Cardiac fibroblast (primary cell): Measurements from ENCODE around the gene MRO.
A peak's percentile ranks its signal among the peaks of the same experiment; 100 is the strongest.

Experiments used
- DNase-seq, 2 donors: peaks; one replicate each; pipeline versions ENCODE4 v3.0.0 to v3.0.0-alpha.2; 2010; ENCODE audit warnings: low read depth in 2 of 2
- H3K4me3 ChIP-seq, 2 donors: replicated peaks in 1 of 2; 1 replicate in 1 of 2; 2 replicates in 1 of 2; pipeline ENCODE4 v1.5.1; 2011; ENCODE audit warnings: low read depth in 2 of 2, low read length in 2 of 2, mild to moderate bottlenecking in 2 of 2, moderate library complexity in 1 of 2
- TF ChIP-seq, protein P1 (sequence below): IDR thresholded peaks from one replicate; pipeline ENCODE4 v1.5.1; 2011; ENCODE audit warnings: low read depth, mild to moderate bottlenecking, low read length, inconsistent platforms

MRO gene

DNA sequence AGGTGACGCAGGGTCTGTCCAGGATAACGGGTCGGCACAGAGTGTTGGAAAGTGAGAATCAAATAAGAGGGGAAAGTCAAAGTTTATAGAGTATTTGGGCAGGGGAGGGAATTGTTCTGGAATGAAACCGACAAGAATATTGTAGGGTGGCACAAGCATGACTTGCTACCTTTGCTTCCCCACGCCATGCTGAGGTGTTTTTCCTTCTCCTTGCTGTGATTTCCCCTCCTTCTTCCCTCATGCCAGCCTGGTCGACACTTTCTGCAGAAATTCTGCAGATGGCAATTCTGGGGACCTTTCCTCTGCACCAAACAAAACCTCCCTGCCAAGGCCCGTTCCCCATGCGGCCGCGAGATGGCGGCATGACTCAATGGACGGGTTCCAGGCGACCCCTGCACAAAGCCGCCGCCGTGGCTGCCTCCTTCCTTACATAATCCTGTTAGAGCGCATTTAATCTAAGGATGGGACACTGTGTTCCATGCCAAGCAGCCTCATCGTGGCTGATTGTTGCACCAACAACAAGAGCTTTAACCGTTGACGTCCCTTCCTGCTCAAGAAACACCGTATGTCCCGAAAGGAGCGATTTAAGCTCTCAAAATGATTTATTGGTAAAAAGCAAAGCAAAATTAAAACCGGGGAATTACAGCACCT, at the start of gene MRO:
Gene MRO (minus strand): TSS at position 289 of the 651 bp plus-strand sequence. CDS start 10,616 bp downstream, outside the sequence.
- peak; percentile 80 to 87 for DNase-seq
- H3K4me3 ChIP-seq = peak within 1 kb of the TSS; percentile 28 to 37
- TF ChIP-seq, protein P1, sequence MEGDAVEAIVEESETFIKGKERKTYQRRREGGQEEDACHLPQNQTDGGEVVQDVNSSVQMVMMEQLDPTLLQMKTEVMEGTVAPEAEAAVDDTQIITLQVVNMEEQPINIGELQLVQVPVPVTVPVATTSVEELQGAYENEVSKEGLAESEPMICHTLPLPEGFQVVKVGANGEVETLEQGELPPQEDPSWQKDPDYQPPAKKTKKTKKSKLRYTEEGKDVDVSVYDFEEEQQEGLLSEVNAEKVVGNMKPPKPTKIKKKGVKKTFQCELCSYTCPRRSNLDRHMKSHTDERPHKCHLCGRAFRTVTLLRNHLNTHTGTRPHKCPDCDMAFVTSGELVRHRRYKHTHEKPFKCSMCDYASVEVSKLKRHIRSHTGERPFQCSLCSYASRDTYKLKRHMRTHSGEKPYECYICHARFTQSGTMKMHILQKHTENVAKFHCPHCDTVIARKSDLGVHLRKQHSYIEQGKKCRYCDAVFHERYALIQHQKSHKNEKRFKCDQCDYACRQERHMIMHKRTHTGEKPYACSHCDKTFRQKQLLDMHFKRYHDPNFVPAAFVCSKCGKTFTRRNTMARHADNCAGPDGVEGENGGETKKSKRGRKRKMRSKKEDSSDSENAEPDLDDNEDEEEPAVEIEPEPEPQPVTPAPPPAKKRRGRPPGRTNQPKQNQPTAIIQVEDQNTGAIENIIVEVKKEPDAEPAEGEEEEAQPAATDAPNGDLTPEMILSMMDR = peak; percentile 97

DNA sequence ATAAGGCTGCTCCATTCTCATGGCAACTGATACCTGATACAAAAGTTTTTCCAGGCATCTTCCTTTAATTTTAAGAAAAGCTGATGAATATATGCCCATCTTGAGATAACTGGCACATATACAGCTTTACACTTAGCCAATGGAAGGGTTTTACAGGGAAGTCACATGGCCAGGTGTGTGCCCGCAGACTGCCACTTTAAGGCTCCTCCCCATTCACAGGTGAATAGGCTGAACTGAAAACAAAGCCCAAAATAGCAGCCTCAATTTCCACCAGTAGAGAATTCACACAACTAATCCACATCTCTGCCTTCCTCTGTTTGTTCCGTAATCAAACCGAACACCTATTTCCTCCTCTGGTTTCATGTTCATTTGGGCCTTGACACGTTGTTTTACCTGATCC, 49.3 kb upstream of the MRO start:
- TF ChIP-seq, protein P1 = no peak
- no peak for DNase-seq

DNA sequence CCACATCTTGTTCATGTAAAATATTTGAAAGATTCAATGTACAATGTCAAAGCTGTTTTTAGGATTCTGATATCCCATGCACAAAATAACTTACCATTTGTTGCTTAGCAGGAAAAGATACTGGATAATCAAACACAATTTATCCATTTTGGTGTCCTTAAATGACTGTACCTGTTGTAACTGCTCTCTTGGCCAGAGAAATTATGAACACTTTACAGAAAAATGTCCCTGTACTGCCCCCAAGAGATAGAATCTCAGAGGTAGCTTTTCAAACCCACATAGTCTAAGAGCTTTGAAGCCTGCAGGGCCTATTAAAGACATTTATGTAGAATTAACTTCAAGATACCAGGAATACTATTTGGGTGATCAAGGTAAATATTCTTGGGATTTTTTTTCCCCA, 46.9 kb upstream of the MRO start:
- DNase-seq = peak; percentile 40 to 41
- TF ChIP-seq, protein P1 = peak; percentile 8

More for the DNA sequence above, 49.3 kb upstream of the MRO start:
- H3K4me3 ChIP-seq = no peak overlapping the region

DNA sequence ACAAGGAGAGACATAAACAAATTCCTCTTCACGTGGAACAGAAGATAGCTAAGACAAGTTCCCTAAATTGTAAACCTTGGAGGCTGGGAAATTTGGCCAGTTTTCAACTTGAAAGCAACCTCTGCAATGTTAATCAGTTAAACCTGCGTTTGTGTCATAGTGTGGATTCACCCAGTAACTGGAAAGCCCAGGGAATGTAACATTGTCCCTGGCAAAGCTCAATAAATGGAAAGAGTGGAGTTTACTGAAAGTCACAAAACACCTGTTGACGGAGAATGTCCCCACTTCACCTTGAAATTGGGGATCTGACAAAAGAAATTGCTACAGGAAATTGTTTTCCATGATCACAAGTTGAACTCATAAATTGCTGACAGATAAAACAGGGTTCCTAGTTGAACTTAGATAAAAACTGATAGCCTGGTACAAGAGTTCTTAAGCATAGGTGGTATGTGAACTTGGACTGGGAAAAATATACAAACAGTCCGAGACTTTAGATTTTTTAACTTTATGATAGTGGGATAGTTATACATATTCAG, 44.1 kb upstream of the MRO start:
- no peak overlapping the region for H3K4me3 ChIP-seq
- DNase-seq = no peak
- TF ChIP-seq, protein P1 = no peak

More for the DNA sequence above, 46.9 kb upstream of the MRO start:
- no peak overlapping the region for H3K4me3 ChIP-seq

DNA sequence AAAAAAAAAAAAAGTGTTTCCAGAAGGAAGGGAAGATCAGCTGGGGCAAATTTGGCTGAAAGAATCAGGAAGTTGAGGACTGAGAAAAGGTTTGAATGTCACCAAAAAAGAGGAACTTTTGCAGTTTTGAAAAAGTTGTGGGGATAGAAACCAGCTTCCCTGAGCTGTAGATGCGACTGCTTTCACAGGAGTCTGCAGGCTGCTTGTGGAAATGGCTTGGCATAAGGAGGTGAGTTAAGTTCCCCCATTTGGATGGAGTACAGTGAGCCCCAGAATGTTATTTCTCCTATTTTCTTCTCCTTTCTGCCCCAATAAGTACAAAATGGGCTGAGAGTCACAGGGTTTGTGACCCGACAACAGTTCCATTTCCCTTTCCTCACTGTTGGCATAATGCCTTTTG, 42.6 kb upstream of the MRO start:
- H3K4me3 ChIP-seq = no peak overlapping the region
- TF ChIP-seq, protein P1 = no peak
- DNase-seq = no peak

DNA sequence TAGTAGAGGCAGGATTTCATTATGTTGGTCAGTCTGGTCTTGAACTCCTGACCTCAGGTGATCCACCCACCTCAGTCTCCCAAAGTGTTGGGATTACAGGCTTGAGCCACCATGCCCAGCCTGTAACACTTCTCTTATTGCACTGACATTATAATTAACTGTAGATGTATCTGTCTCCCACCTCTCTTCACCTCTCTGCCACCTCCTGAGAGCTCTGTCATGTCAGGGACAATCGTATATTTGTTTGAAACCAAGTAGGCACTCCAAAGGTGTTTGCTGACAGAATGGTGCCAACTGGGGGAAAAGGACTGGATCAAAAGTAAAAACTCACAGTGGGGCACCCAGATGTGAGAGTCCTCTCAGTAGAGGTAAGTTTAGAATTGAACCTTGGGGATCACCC, 41.8 kb upstream of the MRO start:
- TF ChIP-seq, protein P1 = no peak
- no peak overlapping the region for H3K4me3 ChIP-seq
- DNase-seq = no peak
